ENCODE results near the gene IDE.

The IDE gene

DNA sequence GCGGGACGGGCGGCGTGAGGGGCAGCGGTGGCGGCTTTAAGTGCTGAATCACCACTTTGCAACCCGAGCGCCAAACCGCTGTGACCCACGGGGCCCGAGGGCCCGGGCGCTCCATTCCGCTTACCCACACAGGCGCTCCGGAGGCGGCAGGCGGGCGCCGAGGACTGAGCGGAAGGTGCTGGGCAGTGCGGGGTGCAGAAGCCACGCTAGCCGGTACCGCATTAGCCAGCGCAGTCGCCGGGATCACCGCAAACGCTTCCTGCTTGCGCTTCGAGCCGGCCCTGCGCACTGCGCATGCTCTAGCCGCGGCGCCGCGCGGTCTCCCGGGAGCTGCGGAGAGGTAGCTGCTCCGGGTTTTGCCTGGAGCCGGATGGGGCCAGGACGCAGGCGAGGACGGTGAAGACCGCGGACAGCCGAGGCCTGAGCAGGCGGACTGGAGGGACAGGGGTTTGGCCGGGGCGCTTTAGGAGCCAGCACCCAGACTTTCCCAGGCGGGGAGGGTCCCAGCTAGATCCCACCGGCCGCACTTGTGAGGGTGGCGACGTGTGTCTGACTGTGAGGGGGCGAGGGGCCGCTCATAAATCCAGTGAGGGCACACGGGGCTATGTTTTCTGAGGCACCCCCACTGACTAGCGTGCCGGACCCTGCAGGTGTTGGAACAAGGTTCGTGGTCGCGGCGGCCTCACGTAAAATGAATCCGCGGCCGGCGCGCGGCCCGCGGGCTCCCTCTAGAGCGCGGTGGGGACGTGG, at the start of gene IDE:
Gene IDE (minus strand): TSS at position 296 of the 750 bp plus-strand sequence. CDS start 74 bp downstream, at position 222.
- peak within 1 kb of the TSS; percentile 84 to 98 for H3K27ac ChIP-seq
- DNase-seq (ENCODE audit: low spot score), result peak; percentile 91
- peak within 1 kb of the TSS; percentile 89 for H3K4me3 ChIP-seq
- TF ChIP-seq CTCF (IDR thresholded peaks at IDR 0.05), result no peak

- DNase-seq (ENCODE audit: low spot score), result no peak
- TF ChIP-seq CTCF (IDR thresholded peaks at IDR 0.05), result no peak
- no peak overlapping the region for H3K27ac ChIP-seq
- no peak overlapping the region for H3K4me3 ChIP-seq
Observed at GRCh38 chr10:92619368-92619767, 45.5 kb upstream of the IDE start.

- no peak for DNase-seq (ENCODE audit: low spot score)
- no peak for TF ChIP-seq CTCF (IDR thresholded peaks at IDR 0.05)
- no peak overlapping the region for H3K27ac ChIP-seq
- no peak overlapping the region for H3K4me3 ChIP-seq
Observed at GRCh38 chr10:92615515-92615914, 41.6 kb upstream of the IDE start.

- Histone ChIP-seq H3K27ac (no peak overlapping the region), H3K4me3 (no peak overlapping the region)
- TF ChIP-seq CTCF (IDR thresholded peaks at IDR 0.05), result no peak
- DNase-seq (ENCODE audit: low spot score), result no peak
Observed at GRCh38 chr10:92604841-92605240, 30.9 kb upstream of the IDE start.

- no peak for DNase-seq (ENCODE audit: low spot score)
- Histone ChIP-seq H3K27ac (no peak overlapping the region), H3K4me3 (no peak overlapping the region)
- no peak for TF ChIP-seq CTCF (IDR thresholded peaks at IDR 0.05)
Observed at GRCh38 chr10:92598321-92598720, 24.4 kb upstream of the IDE start.

- TF ChIP-seq CTCF (IDR thresholded peaks at IDR 0.05), result no peak
- H3K4me3 ChIP-seq, result no peak overlapping the region
Observed at GRCh38 chr10:92595505-92595904, 21.6 kb upstream of the IDE start.

More at GRCh38 chr10:92595505-92595904, 21.6 kb upstream of the IDE start:
- DNase-seq (ENCODE audit: low spot score), result no peak
- no peak overlapping the region for H3K27ac ChIP-seq

All from coronary artery (tissue), 2 donors.